Loucy (cell line): ENCODE results near the gene GNAT1.

Experiments
- CTCF ChIP-seq: fragments of 200-600 bp; sonication (generic); conservative IDR thresholded peaks from 2 replicates; pipeline ENCODE4 v1.5.1; 2014; ENCODE audit warnings: mild to moderate bottlenecking, antibody characterized with exemption, low read length
- EZH2phosphoT487 ChIP-seq: fragments of 200-600 bp; IDR thresholded peaks from 2 replicates; pipeline ENCODE4 v1.6.1; 2018; ENCODE audit warnings: antibody characterized with exemption, mild to moderate bottlenecking, moderate library complexity, borderline replicate concordance

- no peak for TF ChIP-seq CTCF
- no peak for TF ChIP-seq EZH2phosphoT487
Observed at GRCh38 chr3:50177346-50177745, 14.1 kb upstream of the GNAT1 start.
